Stimulated activated CD8-positive, alpha-beta memory T cell treated with anti-CD3 and anti-CD28 coated beads, Interleukin-7, amount 100 ng/mL, for 1 hour (primary cell): ENCODE measurements around the gene DCUN1D4.
A peak's percentile ranks its signal among the peaks of the same experiment; 100 is the strongest.

Source experiments
- DNase-seq, 2 donors: peaks; one replicate each; pipeline ENCODE4 v3.0.0-alpha.2; 2020; ENCODE audit warnings: low read depth in 2 of 2

DCUN1D4 gene

DNA sequence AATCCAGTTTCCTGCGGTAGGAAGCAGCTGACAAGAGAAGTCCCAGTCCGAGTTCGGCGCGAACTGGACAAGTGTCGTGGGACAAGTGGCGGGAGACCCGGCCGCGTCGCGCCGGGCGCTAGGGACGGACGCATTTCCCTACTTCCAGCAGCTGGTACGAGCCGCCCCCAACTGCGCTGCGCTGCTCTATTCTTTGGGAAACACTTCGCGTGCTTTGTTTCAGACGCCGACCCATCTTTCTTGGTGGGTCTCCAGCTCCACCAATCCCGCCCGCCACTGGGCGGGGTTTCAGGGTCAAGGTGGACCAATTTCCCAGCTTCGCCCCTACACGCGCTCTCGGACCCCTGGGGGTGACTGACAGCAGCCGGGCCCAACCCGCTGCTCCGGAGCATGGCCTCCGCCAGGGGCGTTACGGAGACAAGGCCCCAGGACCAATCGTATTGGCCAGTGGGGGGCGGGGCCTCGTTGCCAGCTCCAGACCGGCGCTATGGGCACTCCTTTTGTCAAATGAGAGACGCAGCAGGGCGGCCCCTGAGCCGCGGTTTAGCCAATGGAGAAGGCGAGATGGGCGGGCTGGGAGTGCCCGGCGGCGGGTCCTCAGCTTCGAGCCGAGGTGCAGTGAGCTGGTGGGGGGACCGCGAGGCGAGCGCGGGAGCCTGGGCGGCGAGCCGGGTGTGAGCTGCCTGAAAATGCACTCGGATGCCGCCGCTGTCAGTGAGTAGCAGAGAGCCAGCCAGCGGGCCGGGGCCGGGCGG is at the start of gene DCUN1D4:
TSS of gene DCUN1D4 (plus strand) at position 600 of the 755 bp plus-strand sequence. CDS start at position 690, 90 bp downstream.
- DNase-seq, result peak; percentile 94 to 97

GRCh38 chr4:51820443-51821234 is 22.3 kb upstream of the DCUN1D4 start:
- DNase-seq, result no peak

GRCh38 chr4:51825341-51825740 is 17.6 kb upstream of the DCUN1D4 start:
- no peak for DNase-seq

DNA sequence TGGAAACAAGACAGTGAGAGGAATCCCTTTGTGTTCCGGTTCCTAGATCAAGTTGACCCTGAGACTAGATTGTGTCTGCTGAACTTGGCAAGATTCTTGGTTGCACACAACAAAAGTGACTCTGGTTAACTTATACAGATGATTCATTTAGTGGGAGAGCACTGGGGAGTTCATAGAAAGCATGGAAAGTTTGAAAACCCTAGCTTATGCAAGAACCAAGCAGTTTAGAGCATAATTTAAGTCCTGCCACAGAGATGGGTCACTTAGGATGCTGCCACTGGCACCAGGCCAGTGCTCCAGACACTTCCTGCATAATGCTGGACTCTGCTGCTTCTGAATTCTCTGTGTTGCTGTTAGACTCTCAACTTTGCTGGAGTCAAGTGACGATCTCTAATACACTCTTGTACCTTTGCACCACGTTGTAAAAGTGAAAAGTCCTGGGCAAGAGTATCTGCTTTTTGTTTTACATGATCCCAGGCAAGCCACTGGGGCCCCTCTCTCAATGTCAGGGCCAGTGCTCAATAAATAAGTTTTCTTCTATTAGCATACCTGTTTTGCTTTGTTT is 12.7 kb upstream of the DCUN1D4 start:
- DNase-seq, result no peak

GRCh38 chr4:51831133-51831532 is 11.8 kb upstream of the DCUN1D4 start:
- DNase-seq, result peak; percentile 30 to 49

DNA sequence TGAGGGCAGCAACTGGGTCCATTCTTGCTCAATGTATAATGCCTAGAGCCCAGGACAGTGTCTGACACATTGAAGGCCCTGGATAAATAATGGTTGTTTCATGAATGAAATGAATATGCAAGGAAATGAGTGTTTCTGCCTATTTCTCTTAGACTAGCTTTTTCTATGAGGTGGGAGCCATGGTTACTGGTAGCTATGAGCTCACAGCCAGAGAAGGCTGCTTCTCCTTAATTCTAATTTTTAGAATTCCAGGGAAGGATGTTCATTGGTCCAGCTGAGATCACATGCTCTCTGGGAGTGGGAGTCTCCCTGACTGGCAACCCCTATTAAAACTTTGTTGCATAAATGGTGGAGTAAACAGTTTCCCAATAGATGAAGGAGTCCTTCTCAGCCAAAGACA is 9.7 kb upstream of the DCUN1D4 start:
- DNase-seq, result no peak

DNA sequence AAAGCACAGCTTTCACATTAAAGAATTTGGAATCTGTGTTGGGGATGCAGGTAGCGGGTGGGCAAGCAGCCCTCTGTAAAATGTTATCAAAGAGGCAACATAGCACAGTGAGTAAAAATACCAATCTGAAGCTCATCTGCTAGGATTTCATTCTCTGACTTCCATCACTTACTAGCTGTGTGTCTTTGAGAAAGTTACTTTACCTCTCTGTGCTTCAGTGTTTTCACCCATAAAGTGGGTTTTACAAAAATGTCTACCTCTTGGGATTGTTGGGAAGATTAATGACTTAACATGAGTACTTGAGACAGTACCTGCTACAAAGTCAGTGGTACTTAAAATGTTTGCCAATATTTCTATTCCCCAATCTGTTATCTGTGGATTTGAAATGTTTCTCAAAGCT is 7.9 kb upstream of the DCUN1D4 start:
- no peak for DNase-seq

DNA sequence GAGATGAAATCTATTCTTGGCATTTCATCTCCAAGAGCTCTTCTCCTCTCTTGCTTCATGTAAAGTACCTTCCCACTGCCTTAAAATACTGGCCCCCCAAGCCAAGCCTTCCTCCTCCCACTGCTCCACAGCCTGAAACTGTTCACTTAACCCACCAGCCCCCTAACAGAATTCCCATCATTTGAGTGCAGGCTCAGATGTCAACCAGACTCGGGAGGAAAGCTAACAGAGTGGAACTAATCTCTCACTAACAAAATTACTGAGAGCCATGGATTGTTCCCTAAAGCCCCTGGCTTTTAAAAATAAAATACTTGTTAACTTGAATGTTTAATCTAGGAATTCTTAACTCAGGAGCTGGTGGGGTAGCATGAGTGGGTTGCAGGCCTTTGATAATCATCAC is 7.1 kb upstream of the DCUN1D4 start:
- DNase-seq, result no peak

DNA sequence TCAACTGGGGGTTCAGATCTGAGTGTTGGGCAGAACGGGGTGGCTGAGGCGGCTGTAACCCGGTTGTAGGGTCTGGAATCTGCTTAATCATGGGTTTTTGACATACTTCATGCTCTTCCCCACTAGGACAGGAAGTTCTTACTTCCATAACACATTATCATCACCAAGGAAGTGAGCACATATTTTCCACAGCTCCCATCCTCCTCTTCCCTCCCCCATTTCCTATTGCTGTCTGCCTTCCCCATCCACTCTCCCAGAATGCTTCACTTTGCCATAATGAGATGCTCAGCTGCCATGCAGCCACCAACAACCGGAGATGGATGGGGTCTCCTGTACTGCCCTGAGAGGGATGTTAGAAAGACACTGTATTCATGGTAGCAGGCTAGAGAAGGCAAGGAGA is 6.4 kb upstream of the DCUN1D4 start:
- DNase-seq, result no peak

DNA sequence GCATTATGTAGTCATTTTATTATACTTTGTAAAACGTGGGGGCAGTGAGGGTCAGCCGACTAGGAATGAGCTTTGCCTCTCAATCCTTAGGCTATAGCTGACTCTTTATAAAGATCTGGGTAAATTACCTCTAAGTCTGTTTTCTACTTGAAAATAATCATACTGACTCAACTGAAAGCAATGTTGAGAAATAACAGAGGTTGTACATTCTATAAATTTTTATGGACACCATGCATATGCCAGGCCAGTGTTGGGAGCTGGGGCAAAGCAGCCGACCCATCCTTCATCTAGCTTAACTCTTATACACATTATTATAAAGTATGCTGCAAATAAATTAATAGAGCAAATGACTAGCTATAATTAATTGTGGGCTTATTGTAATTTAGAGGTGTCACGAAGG is 2.2 kb upstream of the DCUN1D4 start:
- DNase-seq, result no peak

GRCh38 chr4:51842167-51842553 is 793 bp upstream of the DCUN1D4 start:
- DNase-seq, result no peak

- DNase-seq, result peak; percentile 24 to 31
Measured at GRCh38 chr4:51843309-51844152, 578 bp downstream of the DCUN1D4 start.

GRCh38 chr4:51844153-51845054 is 1.5 kb downstream of the DCUN1D4 start:
- DNase-seq, result peak; percentile 51 to 60

- no peak for DNase-seq
Measured at GRCh38 chr4:51845055-51845426, 2.1 kb downstream of the DCUN1D4 start.

DNA sequence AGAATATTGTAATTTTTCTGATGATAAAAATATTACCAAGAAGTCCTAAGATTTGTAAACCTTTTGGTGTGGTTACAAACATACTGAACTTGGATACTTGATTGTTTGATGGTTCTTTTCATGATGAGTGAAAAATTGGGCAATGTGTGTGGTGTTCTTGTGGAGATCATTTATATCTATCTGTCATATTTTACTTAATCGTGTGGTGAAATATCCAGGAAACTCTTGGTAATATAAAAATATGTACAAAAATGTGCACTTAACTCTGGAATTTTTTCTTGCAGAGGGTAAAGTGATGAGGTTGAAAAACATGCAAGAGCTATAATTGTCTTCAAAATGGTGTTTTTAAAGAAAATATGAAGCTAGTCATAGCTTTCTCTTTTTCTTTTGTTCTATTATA is 2.8 kb downstream of the DCUN1D4 start:
- DNase-seq, result no peak

DNA sequence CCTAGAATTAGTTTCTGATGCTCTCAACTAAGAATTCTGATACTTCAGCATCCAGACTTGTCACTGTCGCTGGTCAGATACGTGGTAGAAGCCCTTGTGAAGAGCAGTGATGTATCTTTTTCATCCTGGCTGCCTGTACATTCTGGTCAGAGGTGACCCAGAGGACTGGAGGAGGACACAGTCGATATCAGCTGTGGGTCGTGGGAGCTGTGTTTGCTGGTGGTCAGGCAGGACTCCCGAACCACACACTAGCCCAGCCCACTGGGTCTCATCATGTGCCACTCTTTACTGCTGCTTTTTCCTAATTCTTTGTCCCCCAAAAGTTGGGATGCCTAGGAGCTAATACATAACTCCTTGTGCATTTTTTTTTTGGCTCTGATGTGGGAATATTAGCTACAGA is 6.5 kb downstream of the DCUN1D4 start:
- DNase-seq, result no peak

- DNase-seq, result no peak
Measured at GRCh38 chr4:51850294-51850693, 7.3 kb downstream of the DCUN1D4 start.

DNA sequence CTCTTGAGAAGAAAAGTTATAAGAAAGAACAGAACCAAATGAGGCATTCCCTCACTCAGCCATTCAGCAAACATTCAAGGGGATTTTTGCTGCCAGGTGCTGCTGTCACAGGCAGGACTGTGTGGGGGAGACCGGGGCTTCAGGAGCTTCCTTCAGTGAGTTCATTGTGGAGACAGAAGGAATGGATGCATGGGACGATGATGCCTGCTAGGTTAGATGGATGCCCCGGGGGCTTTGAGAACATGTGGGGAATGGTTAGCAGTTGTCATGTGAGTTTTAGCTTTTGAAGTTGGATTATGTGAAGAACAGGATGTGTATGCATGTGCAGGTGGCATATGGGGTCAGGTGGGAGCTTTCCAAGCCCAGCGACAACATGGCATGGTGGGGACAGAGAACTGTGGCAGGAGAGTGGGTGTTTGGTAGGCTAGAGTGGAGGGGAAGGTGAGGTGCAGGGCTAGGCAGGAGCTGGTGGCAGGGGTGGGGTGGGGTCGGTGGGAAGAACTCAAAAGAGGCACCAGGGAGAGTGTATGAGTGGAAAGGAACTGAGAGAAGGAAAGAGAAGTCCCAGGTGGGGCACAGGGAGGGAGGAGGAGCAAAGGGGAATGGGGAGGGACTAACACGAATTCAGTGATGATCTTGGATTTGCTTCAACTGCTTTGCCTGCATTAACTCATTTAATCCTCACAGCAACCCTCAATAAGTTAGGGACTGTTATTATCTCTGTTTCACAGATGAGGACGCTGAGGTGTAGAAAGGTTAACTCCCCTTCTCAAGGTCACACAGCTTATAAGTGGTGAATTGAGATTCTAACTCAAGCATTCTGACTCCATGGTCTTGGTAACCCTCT is 8.4 kb downstream of the DCUN1D4 start:
- no peak for DNase-seq

DNA sequence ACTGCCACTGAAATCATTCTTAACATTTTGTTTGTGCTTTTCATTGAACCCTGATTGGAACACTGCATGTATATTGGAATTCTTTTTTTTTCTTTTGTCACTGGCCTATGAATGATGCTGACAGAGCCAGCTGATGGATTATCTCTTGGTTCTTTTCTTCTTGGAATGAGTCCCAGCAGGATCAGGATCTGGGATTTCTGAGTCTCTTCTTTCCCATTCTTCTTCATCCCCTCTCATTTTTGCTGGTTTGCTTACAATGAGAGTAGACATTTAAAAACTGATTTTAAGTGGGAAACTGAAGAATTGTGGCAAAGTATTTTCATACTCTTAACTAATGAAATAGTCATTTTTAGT is 9.0 kb downstream of the DCUN1D4 start:
- DNase-seq, result no peak

- DNase-seq, result no peak
Measured at GRCh38 chr4:51853027-51853682, 10.2 kb downstream of the DCUN1D4 start.
